Astrocyte of the hippocampus (primary cell): ENCODE measurements around the gene CFAP74.

ENCODE experiments used
- DNase-seq: peaks from one replicate; pipeline ENCODE4 v3.0.0; 2011; ENCODE audit warnings: low read depth, low spot score

Gene CFAP74

GRCh38 chr1:1927751-1928150, 75.8 kb downstream of the CFAP74 start:
- DNase-seq: no peak

- no peak for DNase-seq
These were observed 76.5 kb downstream of the CFAP74 start for GRCh38 chr1:1926886-1927660.

- no peak for DNase-seq
These were observed 77.2 kb downstream of the CFAP74 start for GRCh38 chr1:1926346-1926811.

- DNase-seq: no peak
These were observed 77.9 kb downstream of the CFAP74 start for GRCh38 chr1:1925437-1926345.

GRCh38 chr1:1924849-1925248, 78.7 kb downstream of the CFAP74 start:
- no peak for DNase-seq

GRCh38 chr1:1924386-1924785, 79.2 kb downstream of the CFAP74 start:
- no peak for DNase-seq

- no peak for DNase-seq
These were observed 80.4 kb downstream of the CFAP74 start for GRCh38 chr1:1922956-1923833.

GRCh38 chr1:1922702-1922955, 81.0 kb downstream of the CFAP74 start:
- DNase-seq: no peak

- no peak for DNase-seq
These were observed 81.5 kb downstream of the CFAP74 start for GRCh38 chr1:1921901-1922701.

- no peak for DNase-seq
These were observed 82.1 kb downstream of the CFAP74 start for GRCh38 chr1:1921459-1921862.

GRCh38 chr1:1920608-1921458, 82.8 kb downstream of the CFAP74 start:
- no peak for DNase-seq

- no peak for DNase-seq
These were observed 83.5 kb downstream of the CFAP74 start for GRCh38 chr1:1920057-1920607.

GRCh38 chr1:1919304-1920056, 84.1 kb downstream of the CFAP74 start:
- DNase-seq: peak; percentile 98

GRCh38 chr1:1918901-1919303, 84.7 kb downstream of the CFAP74 start, which contains the start of gene TMEM52:
TSS of gene TMEM52 (minus strand) at chr1:1919279. CDS start at chr1:1919265, 14 bp downstream.
- DNase-seq: no peak

- no peak for DNase-seq
These were observed 85.3 kb downstream of the CFAP74 start for GRCh38 chr1:1917995-1918900.

- no peak for DNase-seq
These were observed 86.1 kb downstream of the CFAP74 start for GRCh38 chr1:1917304-1917976.

GRCh38 chr1:1916851-1917251, 86.7 kb downstream of the CFAP74 start:
- DNase-seq: no peak
